Epidermal melanocyte (primary cell): ENCODE results near the gene DDX47.
"Not testable (repeated sequence)": the region's sequence is repeated elsewhere in the genome, so short reads cannot be mapped to it uniquely, and the experiment has no call there.

Experiments used
- DNase-seq: peaks from one replicate; pipeline ENCODE4 v3.0.0; 2011; ENCODE audit warnings: low spot score; ENCODE audit not compliant: insufficient read length

The DDX47 gene

DNA sequence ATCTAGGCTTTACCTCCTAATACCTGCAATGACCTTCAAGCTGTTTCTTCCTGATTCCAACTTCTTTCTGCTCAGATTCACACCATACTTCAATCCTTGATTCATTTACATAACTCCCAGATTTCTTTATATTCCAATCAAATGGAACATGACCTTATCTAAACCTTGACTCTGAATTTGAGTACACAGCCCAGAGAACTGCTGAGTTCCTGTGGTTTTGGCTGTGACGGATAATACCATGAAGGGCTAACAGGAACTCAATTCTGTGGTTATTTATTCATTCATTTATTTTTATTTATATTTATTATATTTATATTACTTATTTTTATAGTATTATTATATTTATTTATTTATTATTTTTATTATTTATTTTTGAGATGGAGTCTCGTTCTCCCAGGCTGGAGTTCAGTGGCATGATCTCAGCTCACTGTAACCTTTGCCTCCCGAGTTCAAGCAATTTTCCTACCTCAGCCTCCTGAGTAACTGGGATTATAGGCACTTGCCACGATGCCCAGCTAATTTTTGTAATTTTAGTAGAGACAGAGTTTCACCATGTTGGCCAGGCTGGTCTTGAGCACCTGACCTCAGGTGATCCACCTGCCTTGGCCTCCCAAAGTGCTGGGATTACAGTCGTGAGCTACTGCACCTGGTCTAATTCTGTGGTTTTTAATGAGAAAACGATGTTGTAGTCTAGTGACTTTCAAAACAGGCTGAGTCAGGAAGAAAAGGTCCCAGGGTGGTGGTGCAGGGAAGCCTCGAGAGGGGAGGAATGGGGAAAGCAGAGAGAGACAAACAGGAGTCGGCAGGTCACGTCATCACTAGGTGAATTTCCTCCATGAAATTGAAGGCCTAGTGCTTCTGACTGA lies 16.0 kb upstream of the DDX47 start:
- no peak for DNase-seq

GRCh38 chr12:12797794-12798152 lies 15.4 kb upstream of the DDX47 start:
- no peak for DNase-seq

GRCh38 chr12:12798480-12798879 lies 14.7 kb upstream of the DDX47 start:
- no peak for DNase-seq

DNA sequence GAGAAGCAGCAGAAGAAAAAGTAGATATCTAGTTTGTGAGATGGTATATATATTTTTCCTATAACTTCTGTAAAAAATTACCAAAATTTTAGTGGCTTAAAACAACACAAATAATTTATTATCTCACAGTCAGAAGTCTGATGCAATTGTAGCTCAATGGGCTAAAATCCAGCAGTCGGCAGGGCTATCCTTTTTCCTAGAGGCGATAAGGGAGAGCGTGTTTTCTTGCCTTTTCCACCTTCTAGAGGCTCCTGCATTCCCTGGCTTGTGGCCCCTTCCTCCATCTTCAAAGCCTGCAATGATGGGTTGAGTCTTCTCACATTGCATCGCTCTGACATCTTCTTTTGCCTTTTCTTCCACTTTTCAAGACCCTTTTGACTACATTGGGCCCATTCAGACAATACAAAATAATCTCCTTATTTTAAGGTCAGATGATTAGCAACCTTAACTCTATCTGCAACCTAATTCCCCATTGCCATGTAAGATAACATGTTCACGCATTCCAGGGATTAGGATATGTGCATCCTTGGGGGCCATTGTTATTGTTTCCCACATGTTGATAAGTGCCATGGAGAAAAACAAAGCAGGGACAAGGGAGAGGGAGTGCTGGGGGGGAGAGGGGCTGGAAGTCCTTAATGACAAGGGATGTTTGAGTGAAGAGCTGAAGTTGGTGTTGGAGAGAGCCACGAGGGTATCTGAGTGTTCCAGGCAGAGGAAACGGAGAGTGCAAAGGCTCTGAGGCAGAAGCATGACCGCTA lies 13.8 kb upstream of the DDX47 start:
- no peak for DNase-seq

- DNase-seq, result no peak
Observed at GRCh38 chr12:12800406-12801180, 12.6 kb upstream of the DDX47 start.

DNA sequence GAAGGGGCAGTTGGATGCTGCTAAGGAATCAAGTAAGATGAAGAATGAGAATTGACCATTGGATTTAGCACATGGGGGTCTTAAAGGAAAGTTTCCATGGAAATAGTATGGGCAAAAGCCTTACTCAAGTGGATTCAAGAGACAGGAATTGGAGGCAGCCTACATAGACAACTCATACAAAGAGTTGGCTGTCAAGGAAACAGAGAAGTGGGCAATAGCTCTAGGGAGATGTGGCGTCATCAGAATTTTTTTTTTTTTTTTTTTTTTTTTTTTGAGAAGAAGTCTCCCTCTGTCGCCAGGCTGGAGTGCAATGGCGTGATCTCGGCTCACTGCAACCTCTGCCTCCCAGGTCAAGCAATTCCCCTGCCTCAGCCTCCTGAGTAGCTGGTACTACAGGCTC lies 11.5 kb upstream of the DDX47 start:
- DNase-seq, result not testable (repeated sequence)

- DNase-seq, result no peak
Observed at GRCh38 chr12:12803186-12803585, 10.0 kb upstream of the DDX47 start.

DNA sequence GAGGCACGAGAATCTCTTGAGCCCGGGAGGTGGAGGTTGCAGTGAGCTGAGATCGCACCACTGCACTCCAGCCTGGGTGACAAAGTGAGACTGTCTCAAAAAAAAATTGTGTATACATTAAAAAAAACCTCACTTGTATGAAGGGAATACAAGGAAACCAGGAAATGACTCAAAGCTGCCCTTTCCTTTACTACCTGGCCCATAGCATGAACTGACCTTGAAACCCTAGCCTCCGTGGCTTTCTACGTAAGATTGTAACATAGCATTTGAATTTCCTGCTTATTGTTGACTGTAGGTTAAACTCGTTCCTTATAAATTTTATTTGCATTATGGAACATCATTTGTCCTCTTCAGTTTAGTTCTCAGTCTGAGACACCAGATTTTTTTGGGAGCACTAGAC lies 9.1 kb upstream of the DDX47 start:
- DNase-seq, result no peak

GRCh38 chr12:12804432-12804886 lies 8.7 kb upstream of the DDX47 start:
- DNase-seq, result no peak

GRCh38 chr12:12806784-12807516 lies 6.2 kb upstream of the DDX47 start:
- DNase-seq, result no peak

DNA sequence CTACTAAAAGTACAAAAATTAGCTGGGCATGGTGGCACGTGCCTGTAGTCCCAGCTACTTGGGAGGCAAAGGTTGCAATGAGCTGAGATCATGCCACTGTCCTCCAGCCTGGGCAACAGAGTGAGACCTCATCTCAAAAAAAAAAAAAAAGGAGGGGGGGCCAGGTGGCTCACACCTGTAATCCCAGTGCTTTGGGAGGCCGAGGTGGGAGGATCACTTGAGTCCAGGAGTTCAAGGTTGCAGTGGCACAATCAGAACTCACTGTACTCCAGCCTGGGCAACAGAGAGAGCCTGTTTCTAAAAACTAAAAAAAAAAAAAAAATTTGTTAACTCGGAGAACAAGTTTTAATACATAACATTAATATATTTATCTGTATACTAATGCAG lies 5.6 kb upstream of the DDX47 start:
- not testable (repeated sequence) for DNase-seq

- no peak for DNase-seq
Observed at GRCh38 chr12:12807970-12808702, 5.0 kb upstream of the DDX47 start.

DNA sequence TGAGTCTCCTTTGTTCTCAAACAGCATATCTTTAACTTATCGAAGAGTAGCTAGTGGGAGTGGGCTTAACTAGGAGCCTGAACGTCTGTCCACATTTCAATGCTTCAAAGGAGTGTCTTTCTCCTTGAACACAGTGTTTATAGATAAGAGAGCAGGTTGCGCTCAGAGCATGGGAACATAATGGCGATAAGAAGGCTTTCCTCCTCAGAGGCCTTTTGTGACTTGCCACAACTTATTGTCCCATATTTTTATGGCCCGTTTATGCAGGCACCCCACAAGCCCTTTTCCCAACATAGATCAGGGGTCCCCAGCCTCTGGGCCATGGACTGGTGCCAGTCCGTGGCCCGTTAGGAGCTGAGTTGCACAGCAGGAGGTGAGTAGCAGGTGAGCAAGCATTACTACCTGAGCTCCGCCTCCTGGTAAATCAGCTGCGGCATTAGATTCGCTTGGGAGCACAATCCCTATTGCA lies 2.6 kb upstream of the DDX47 start:
- no peak for DNase-seq

GRCh38 chr12:12811343-12811742 lies 1.8 kb upstream of the DDX47 start:
- no peak for DNase-seq

DNA sequence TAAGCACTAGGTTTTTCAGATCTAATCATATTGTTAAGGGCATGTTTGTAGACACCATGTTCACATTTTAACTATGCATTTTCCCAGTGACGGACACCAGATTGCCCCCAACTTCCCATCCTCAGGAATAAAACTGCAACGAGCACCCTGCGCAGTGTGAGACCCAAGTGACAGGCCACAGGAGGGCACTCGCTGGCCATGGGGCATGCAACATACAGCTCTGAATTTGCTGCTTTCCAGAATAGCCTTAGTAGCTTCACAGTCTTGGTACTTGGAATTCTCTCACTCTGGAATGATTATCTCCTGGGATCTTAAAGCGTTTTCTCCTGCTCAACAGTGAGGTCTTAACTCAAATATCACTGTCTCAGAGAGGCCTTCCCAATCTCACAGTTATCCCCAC lies 972 bp upstream of the DDX47 start:
- DNase-seq, result no peak

DNA sequence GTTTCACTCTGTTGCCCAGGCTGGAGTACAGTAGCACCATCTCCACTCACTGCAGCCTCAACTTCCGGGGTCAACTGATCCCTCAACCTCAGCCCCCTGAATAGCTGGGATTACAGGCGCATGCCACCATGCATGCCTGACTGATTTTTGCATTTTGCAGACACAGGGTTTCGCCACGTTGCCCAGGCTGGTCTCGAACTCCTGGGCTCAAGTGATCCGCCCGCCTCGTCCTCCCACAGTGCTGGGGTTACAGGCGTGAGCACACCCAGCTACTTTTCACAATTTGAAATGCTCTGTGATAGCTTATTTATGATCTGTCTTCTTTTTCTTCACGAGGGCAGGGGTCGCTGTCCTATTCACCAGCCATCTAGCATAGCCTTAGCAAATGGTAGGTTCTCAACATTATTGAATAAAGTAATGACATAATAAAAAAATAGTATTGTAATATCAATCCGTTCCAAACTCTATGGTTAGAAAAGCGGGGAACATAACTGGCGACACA lies 477 bp upstream of the DDX47 start:
- no peak for DNase-seq

GRCh38 chr12:12817616-12818015 lies 4.5 kb downstream of the DDX47 start:
- no peak for DNase-seq

- DNase-seq, result no peak
Observed at GRCh38 chr12:12818701-12819100, 5.6 kb downstream of the DDX47 start.

DNA sequence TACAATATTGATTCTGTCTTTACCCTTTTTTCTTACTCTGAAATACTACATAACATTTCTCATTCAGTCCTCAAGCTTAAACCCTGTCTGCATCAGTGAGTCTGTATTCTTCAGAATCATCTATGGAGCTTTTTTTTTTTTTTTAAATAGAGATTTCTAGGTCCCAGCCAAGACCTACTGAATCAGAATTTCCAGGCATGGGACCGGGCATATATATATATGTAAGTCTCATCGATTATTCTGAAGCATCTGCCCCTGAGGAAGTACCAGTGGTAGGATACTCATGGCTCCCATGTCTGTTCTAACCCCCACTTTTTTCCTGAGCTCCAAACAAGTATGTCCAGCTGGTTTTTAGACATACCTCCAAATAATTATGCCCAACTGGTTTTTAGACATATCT lies 6.1 kb downstream of the DDX47 start:
- no peak for DNase-seq

DNA sequence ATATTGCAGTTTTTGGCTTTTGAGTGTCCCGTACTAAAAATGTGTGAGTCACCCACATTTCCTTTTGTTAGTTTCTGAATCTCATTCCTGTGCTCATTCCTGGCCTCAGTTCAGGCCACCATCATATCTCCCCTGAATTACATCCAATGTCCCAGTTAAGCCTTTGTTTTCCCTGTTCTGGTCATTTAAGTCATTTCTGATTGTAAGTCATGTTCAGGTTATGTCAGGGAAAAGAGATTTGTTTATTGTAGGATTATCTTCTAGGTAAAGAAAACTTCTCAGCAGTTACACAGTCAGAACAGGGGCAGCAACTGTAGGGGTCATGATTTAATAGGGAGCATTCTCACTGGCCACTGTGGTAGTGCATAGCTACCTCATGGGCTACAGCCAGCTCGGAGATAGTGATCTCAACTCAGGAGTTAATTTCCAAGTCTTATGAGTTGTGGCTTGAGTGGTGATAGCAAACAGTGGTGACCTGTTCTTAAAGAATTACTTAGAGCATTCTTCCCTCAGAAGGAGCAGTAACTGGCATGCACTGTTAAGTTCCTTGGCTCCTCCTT lies 6.7 kb downstream of the DDX47 start:
- DNase-seq, result peak; percentile 36
